ENCODE results near the gene ZBTB38.

ZBTB38 gene

DNA sequence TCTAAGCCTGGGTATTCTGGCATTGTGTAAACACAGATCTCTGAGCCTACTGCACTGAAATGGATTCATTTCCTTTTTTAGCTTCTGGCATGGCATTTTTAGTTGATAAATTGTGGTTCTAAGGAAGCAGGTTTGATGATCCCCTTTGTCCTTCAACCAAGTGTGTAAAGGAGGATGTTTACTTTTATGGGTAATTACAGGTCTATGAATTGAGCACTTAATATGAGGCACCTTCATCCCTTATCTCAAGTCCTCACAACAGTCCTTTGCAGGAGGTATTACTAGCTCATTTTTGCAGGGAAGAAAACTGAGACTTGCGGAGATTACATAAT lies 30.8 kb upstream of the ZBTB38 start:
- DNase-seq (ENCODE audit: low read depth), result no peak

DNA sequence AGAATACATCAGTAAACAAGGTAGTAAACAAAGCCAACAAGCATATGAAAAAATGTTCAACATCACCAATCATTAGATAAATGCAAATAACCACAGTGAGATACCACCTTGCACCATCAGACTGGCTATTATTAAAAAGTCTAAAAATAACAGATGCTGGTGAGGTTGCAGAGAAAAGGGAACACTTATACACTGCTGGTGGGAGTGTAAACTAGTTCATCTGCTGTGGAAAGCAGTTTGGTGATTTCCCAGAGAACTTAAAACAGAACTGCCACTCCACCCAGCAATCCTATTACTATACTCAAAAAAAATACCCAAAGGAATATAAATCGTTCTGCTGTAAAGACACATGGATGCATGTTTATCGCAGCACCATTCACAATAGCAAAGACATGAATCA lies 30.3 kb upstream of the ZBTB38 start:
- DNase-seq (ENCODE audit: low read depth), result no peak

DNA sequence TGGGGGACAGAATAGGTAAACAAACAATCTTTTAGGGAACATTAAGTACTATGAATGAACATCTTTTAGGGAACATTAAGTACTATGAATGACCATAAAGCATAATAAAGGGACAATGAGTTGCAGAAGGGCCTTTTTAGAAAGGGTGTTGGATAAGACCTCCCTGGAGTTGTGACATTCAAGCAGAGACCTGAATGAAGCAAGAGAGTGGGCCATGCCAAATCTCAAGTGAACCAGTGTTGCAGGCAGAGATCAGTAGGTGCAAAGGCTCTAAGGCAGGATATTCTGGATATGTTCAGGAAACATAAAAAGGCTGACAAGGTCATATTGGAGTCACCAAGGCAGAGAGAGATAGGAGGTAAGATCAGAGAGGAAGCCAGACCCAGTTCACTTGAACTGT lies 29.4 kb upstream of the ZBTB38 start:
- DNase-seq (ENCODE audit: low read depth), result no peak

DNA sequence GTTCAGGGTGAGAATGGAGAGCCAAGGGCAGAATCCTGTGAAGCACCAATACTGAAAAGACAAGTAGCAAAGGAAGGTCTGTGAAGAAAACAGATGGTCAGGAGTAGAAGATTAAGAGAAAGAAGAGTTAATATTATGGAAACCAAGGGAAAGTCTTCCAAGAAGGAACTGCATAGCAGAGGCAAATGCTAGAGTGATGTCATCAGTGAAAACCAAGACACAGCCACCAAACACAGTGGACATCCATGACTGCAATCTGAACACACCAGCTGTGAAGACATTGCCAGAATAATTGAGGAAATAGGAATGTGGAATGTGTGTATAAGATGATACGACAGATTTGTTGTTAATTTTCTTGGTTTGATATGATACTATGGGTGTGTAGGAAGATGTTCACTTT lies 26.8 kb upstream of the ZBTB38 start:
- no peak for DNase-seq (ENCODE audit: low read depth)

DNA sequence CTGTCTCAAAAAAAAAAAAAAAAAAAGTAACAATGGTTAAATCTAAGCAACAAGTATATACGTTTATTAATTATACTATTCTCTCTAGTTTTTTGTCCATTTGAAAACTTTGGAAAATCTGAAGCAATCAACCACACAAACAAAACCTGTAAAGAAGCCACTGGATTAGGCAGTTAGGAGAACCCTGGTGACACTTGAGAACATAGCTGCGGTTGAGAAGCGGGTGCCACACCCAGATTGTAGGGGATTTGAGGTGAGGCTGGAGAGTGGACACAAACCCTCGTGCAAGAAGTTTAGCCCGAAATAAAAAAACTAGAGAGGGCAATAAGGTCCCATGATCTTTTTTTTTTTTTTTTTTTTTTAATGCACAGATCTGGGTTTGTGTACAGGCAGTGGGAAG lies 25.9 kb upstream of the ZBTB38 start:
- no peak for DNase-seq (ENCODE audit: low read depth)

DNA sequence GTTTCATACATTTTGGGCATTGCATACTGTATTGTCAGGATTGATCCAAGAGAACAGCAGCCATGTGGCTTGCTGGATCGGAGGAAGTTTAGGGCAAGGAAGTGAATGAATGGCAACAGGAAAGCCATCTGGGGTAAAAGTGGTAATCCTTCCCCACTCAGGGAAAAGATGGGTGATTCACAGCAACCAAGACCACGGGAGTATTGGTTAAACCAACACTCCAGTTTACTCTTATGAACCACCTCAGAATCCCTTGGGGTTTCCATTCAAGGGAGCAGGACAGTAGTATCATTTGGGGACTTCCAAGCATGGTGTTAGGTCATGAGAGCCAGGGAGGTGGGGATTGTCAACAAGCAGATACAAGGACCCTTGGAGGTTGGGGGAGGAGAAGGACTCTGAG lies 25.2 kb upstream of the ZBTB38 start:
- no peak for DNase-seq (ENCODE audit: low read depth)

DNA sequence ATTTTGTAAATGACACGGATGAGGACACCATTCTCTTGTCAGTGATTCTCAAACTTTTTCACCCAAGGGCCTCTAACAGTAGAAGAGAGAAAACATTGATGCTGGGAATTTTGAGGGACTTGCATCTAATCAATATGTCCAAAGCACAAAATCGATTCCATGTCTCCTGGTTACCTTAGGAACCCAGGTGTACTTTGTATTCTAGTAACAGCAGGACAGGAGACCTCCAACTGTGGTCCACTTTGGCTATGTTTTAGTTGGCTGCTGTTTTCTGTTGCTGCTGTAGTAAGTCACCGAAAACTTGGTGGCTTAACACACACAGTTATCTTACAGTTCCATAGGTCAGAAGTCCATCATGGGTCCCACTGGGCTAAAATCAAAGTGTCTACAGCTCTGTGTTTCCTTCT lies 24.4 kb upstream of the ZBTB38 start:
- DNase-seq (ENCODE audit: low read depth), result no peak

DNA sequence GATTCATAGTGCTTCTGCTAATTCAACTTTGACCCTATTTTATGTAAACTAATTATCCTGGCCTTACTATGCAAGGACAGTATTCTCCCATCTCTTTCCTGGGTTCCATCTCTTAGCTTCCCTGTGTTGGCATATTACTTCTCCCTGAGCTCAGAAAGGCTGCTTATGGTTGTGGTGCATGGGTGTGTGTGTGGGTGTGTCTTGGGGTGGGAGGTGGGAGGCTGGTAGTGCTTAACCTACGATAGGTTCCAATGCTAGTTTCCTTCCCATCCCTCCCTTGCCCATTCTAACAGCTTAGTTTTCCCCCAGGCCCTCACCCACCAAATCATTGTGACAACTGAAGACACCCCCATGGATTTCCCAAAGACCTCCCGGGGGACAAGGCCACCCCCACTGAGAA lies 22.8 kb upstream of the ZBTB38 start:
- DNase-seq (ENCODE audit: low read depth), result no peak

DNA sequence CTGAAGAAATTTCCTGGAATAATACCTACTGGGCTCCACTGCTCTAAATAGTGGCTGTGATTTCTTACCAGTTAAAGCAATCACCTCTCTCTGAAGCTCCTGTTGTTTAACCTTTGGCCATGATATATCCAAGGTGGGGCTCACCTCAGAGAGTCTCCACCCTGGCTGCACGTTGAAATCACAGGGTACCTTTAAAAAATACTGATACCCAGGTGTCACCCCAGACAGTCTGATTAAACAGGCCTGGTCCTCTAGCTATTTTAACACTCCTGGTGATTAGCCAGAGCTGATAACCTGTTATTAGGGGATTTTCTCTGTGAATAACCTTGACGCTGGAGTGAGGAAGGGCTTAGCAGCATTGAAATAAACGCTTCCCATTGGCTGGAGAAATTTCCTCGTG lies 22.3 kb upstream of the ZBTB38 start:
- no peak for DNase-seq (ENCODE audit: low read depth)

DNA sequence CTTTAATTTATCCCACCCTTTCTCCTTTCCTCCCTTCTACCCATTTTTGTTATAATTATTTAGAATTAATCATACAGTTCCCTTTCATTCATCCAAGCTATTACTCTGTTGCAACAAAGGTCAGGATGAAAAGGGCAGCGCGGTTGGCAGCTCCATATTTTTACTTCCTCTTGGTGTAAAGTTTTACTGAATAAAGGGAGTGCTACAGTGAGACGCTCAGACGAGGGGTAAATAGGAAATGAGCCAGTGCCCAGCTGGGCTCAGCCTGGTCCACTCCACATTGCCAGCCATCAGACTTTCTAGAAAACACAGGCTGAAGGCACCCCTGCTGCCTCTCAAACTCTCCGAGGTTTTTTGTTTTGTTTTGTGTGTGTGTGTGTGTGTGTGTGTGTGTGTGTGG lies 21.9 kb upstream of the ZBTB38 start:
- DNase-seq (ENCODE audit: low read depth), result no peak

DNA sequence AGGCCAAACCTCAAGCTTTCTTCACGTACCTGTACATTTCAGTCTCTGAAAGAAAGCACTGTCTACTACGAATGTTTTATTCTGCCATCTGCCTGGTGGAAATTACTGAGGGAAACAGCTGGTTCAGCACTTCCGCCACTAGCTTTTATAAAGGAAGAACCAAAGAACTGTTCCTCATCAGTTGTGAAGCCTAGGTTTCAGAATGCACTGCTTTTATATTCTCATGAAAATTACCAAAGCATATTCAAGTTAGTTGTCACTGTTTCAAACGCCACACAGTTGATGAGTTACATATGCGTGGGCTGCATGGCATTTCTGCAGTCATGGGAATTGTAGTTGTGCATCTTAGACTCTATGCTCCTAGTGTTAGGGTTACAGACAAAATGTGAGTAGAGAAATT lies 21.5 kb upstream of the ZBTB38 start:
- no peak for DNase-seq (ENCODE audit: low read depth)

DNA sequence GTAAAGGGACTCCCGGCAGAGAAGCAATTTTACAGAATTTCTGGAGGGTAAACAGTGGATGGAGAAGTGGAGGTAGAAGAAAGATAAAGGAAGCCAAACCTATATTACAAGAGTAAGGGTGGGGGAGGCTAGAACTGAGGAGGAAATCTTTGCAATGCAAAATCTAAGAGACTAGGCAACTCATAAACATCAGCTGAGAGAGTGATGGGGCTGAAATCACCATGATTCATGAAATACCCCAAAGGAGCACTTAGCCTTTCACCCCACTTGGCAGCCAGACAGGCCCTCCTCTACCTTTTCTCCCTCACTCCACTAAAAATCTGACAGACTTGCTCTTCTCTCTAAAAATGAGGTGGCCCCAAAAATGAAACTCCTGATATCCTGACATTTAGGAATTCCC lies 19.5 kb upstream of the ZBTB38 start:
- DNase-seq (ENCODE audit: low read depth), result no peak

DNA sequence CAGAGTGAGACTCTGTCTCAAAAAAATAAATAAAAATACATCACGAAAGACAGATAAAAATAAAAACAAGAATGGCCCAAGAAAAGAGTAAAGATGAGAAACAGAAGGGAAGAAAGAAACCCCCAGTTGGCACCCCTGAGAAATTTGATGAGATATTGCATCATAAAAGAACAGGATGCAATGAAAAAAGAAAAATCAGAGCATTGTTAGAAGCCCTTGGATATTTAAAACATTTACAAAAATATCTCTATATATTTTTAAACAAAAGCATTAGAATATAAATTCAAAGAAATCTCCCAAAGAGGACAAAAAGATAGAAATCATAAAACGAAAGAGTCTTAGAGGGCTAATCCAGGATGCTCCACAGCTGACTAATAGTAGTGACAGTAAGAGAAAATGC lies 18.6 kb upstream of the ZBTB38 start:
- DNase-seq (ENCODE audit: low read depth), result no peak

DNA sequence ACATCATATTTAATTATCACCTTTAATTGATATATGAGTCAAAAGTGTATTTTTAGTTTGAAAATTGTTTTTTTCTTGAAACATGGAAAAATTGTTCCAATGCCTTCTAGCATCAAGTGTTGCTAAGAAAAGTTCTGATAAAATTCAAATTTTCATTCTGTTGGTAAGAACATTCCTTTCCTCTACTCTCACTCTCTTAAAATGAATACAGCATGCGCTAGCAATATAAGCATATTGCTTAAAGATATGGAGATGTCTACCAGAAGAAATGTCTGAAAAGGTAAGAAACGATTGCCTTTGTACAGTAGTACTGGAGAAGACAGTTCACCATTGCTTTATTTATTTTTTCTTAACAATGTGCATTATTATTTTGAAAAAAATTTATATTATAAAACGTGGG lies 17.6 kb upstream of the ZBTB38 start:
- DNase-seq (ENCODE audit: low read depth), result no peak

DNA sequence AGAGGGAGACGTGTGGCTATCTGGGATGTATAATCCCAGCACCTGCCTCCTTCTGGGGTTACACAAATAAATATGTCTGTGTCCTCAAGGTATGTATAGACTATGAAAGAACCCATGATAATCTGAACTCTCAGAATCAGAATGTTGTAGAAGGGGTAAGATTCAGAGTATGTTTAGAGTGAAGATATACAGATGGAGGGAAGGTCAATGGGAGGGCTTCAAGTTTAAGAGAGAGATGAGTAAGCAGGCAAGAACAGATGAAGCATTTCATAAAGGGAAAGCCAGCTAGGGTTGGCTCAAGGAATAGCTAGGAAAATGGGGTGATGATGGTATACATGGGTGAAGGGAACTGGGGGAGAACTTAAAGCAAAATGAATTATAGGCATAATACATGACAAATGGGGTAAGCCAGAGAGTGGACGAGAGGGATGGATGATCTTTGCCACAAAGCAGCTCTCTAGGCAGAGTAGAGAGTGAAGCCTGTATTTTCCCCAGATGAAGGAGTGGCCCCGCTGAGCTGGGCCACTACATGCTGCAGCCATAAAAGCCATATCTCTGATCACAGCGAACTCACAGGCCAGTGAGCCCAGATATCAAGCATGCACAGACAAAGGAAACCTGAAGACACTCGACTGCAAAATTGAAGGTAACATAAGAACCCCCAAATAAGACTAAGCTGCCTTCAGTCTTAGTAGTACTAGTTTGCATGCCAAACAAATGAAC lies 15.9 kb upstream of the ZBTB38 start:
- DNase-seq (ENCODE audit: low read depth), result no peak

DNA sequence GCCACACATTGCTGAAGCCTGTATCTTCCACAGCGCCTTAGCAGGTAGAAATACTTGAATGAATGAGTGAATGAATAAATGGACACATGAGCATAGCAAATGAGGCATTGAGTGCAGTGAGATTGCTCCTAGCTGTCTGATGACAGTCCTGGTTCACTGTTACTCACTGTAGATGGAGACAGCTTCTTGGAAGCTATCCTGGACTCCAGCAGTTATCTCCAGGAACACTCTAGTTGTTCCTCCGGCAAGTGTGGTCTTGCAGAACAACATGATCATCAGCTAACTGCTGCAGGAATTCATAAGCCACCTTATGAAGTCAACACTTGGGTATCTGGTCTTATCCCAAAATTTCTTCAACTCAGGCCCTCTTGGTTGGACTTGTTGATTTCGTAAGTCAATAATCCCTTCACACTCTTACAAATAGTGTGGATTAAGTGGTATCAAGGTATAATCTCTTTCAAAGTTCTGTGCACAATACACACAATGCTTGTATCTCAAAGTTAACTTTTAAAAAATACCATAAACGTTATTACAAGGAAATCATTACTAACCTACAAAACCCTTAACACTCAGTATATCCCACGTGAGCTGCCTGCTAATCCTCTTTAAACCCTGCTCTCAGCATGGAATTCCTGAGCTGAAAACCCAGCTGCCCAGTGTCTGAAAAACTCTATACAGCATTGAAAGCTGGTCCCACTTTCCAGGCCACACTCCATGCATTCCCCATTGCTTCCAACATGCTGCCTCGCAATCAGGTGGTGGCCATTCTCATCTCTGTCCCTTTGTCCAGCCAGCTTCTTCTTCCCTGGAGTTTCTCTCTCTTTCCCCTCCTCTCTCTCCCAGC lies 14.4 kb upstream of the ZBTB38 start:
- DNase-seq (ENCODE audit: low read depth), result no peak

DNA sequence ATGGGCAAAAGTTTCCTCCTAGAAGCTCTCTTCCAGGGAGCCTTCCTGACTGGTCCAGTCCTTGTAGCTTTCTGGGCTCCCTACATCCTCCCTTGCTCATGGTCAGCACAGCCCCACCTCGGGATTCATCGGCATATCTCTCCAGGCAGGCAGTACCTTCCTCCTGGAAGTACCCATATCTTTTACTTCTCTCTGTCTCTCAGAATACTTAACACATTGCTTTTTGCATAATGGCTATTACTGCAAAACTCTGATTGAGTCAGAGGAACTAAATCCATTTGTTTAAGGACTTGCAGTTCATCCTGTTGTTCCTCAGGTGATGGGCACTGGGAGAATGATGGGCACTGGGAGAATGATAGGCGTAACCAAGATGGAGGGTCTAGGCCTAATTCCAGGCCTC lies 13.8 kb upstream of the ZBTB38 start:
- no peak for DNase-seq (ENCODE audit: low read depth)

DNA sequence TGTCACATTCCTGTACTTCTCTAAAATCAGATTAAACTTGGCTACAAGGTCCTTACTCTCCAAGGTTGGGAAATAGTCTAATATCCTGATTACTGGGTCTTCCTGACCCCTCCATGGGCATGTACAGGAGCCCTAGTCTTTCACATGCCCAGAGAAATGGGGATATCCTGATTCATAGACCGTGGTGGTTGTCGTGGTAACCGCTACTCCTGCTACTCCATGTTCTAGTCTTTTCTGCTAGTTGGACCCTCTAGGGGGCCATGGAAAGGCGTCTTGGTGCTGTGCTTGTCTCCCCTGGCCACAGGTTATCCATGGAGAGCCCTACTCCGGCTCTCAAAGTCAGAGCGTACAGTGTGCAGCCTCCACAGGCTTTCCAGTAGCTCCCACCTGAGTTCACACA lies 13.1 kb upstream of the ZBTB38 start:
- DNase-seq (ENCODE audit: low read depth), result no peak

DNA sequence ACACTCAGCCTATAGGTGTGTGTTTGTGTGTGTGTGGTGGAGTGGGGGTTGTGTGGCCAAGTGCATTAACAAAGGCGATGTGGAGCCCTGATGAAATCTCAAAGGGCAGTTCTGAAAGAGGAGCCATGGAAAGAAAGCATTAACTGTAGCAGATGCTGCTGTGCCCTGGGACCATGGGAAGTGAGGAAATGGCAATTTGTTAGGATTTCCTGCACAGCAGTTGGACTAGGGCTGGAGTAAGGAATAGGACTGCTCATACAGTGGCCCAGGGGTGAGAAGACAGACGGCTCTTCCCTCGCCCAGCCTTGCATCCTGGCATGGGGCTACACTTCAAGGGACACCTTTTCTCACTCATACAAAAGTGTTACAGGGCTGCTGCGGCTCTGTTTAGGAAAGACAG lies 12.3 kb upstream of the ZBTB38 start:
- DNase-seq (ENCODE audit: low read depth), result no peak

DNA sequence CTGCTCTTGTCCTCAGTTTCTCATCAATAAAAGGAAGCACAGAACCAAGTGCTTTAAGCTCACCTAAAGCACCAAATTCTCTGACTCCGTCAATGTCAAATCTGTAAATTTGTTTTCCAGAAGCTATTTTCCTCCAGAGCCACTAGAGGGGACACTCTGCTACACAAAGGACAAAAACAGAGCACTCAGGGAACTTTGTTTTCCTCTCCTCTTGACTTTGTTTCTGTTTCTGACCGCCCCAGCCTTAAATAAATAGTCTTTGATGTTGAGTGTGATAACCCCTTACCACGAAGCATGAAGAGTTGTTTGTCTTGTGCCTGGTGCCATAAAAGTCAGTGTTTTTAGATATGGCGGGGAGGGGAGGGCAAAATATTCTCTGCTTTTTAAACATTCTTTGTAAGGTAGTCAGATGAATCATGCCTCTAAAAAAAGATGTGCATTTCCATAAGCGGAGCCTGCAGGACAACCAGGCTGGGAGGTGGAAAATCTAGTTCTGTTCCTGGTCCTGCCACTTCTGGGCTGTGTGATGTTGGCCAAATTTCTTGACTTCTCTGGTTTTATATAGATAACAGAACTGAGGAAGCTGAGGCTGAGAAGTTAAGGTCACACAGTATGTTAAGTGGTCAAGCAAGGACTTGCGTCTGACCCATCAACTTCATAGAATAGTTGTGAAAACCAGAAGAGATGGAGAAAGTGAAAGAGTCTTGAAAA lies 7.3 kb upstream of the ZBTB38 start:
- DNase-seq (ENCODE audit: low read depth), result peak; percentile 71

DNA sequence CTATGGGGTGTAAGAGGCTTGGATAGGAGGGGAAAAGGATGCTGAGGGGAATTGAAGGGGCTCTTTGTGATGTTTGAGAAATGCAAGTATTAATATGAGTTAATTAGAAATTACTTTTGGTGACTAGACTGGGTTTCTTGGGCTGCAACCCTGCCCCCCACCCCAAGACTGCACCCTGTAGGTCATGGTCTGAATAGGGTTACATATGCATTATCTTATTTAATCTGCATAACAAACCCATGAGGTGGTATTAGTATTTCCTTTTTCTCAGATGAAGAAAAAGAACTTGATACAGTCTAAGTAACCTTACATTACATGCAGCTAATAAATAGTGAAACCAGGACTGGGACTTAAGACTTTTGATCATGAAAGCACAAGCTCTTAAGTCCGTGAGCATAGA lies 5.6 kb upstream of the ZBTB38 start:
- no peak for DNase-seq (ENCODE audit: low read depth)

DNA sequence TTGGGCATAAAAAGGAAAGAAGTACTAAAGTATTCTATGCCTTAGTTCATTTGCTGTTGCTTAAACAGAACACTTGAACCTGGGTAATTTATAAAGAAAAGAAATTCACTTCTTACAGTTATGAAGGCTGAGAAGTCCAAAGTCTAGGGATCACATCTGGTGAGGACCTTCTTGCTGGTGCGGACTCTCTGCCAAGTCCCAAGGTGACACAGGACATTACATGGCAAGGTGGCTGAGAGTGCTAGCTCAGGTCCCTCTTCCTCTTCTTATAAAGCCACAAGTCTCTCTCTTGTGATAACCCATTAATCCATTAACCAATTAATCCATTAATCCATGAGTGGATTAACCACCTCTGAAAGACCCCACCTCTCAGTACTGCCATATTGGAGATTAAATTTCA lies 3.1 kb upstream of the ZBTB38 start:
- DNase-seq (ENCODE audit: low read depth), result no peak

DNA sequence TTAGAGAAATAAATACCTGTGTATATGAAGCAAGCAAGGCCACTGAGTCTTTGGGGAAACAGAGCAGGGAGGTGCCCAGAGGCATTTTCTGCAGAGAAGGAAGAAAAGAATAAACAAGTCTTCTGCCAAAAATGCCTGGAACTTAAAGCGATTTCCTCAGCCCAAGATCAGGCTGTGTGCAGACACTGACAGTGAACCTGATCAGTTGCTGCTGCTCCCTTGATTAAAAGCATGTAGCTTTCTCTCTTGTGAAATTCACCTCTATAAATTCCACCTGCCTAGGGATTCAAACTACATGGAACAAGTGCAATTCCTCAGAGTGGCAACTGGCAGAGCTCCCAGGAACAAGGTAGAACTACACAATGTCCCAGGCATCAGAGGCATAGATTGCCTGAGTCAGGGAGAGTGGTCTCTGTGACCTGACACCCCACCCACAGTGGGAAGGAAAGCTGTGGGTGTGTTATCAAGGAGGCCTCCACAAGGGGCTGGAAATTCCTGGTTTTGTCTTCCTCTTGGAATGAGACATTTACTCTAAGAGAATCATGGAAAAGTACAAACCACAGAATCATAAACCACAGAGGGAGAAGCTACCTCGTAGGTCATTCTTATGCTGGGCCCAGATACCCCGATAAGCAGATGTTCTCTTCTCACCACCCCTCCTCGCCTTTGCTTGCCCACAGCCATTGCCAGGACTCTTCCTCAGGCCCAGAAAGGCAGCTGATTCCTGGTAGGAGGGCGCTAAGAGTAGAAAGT lies 1.8 kb upstream of the ZBTB38 start:
- DNase-seq (ENCODE audit: low read depth), result peak; percentile 75
